Endothelial cell (in vitro differentiated cells): Measurements from ENCODE around the gene PDE6B. TPM values are rescaled to one million over a fixed set of nuclear protein-coding genes. Genes with fewer than 3 reads are reported as not detected.

Source experiments
- DNase-seq: peaks from one replicate; pipeline ENCODE4 v3.0.0; 2021; ENCODE audit warnings: low spot score
- H3K27ac Mint-ChIP-seq: one replicate; pipeline ENCODE4 v1.8.0; 2021; ENCODE audit warnings: mixed read lengths, inconsistent platforms; ENCODE audit not compliant: unreplicated experiment
- H3K27me3 Mint-ChIP-seq: one replicate; pipeline ENCODE4 v1.8.0; 2021; ENCODE audit warnings: mild to moderate bottlenecking, moderate library complexity, mixed read lengths, inconsistent platforms; ENCODE audit not compliant: unreplicated experiment
- H3K36me3 Mint-ChIP-seq: one replicate; pipeline ENCODE4 v1.8.0; 2021; ENCODE audit warnings: mild to moderate bottlenecking, low read depth, mixed read lengths, inconsistent platforms; ENCODE audit not compliant: unreplicated experiment
- H3K4me1 Mint-ChIP-seq: one replicate; pipeline ENCODE4 v1.8.0; 2021; ENCODE audit warnings: mild to moderate bottlenecking, mixed read lengths, inconsistent platforms; ENCODE audit not compliant: unreplicated experiment
- H3K4me3 Mint-ChIP-seq: one replicate; pipeline ENCODE4 v1.8.0; 2021; ENCODE audit warnings: mild to moderate bottlenecking, mixed read lengths, inconsistent platforms; ENCODE audit not compliant: unreplicated experiment
- H3K9me3 Mint-ChIP-seq: one replicate; pipeline ENCODE4 v1.8.0; 2021; ENCODE audit warnings: mixed read lengths, inconsistent platforms; ENCODE audit not compliant: unreplicated experiment
- total RNA-seq: library from RNA; stranded (reverse); fragmentation: NEBNext Ultra II Directional; extraction: Animal tissue kit (Norgen Biotek cat#: 25700); gene quantifications from one replicate; pipeline ENCODE4 v1.2.1, GENCODE V29; 2021; ENCODE audit not compliant: unreplicated experiment
- TF ChIP-seq, protein P1 (sequence below): fragments of 200-600 bp; sonication (generic); IDR thresholded peaks from one replicate; pipeline ENCODE4 v1.5.0; 2021; ENCODE audit warnings: antibody characterized with exemption; ENCODE audit not compliant: unreplicated experiment

The PDE6B gene
- total RNA-seq, 1 donor from 2014 or later: 5.1 TPM

DNA sequence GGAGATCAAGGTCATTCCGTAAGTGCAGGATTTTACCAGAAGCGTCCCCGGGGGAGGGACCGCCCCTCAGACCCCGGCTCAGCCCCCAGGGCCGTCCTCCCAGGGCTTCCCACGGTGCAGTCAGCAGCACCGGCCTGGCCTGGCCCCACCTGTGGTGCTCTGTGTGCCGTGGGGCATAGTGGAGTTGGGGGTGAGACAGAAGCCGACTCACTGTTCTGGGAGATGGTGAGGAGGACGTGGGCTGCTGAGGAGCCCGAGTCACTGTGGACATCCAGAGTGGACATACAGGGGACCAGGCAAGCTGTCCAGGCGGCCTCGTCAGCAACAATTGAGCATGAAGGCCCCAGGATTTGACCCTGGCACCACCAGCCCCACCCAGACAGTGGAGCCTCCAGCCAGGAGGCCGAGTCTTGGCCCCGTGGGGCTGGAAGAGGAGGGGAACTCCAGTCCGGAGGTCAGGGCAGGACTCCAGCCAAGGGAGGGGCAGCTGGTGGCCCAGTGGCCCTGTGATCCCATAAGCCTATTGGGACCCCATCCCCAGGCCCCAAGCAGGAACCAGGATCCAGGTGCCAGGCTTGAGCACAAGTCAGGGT is 29.6 kb downstream of the PDE6B start:
- Mint-ChIP-seq H3K9me3 (peaks cover 3% of the 10 kb centered on the region), H3K4me3 (no peak overlapping the region), H3K27me3 (peaks cover 16% of the 10 kb centered on the region), H3K4me1 (no peaks in the 10 kb centered on the region), H3K36me3 (peaks cover 12% of the 10 kb centered on the region), H3K27ac (no peak overlapping the region)
- TF ChIP-seq, protein P1, sequence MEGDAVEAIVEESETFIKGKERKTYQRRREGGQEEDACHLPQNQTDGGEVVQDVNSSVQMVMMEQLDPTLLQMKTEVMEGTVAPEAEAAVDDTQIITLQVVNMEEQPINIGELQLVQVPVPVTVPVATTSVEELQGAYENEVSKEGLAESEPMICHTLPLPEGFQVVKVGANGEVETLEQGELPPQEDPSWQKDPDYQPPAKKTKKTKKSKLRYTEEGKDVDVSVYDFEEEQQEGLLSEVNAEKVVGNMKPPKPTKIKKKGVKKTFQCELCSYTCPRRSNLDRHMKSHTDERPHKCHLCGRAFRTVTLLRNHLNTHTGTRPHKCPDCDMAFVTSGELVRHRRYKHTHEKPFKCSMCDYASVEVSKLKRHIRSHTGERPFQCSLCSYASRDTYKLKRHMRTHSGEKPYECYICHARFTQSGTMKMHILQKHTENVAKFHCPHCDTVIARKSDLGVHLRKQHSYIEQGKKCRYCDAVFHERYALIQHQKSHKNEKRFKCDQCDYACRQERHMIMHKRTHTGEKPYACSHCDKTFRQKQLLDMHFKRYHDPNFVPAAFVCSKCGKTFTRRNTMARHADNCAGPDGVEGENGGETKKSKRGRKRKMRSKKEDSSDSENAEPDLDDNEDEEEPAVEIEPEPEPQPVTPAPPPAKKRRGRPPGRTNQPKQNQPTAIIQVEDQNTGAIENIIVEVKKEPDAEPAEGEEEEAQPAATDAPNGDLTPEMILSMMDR: no peak
- DNase-seq: no peak

DNA sequence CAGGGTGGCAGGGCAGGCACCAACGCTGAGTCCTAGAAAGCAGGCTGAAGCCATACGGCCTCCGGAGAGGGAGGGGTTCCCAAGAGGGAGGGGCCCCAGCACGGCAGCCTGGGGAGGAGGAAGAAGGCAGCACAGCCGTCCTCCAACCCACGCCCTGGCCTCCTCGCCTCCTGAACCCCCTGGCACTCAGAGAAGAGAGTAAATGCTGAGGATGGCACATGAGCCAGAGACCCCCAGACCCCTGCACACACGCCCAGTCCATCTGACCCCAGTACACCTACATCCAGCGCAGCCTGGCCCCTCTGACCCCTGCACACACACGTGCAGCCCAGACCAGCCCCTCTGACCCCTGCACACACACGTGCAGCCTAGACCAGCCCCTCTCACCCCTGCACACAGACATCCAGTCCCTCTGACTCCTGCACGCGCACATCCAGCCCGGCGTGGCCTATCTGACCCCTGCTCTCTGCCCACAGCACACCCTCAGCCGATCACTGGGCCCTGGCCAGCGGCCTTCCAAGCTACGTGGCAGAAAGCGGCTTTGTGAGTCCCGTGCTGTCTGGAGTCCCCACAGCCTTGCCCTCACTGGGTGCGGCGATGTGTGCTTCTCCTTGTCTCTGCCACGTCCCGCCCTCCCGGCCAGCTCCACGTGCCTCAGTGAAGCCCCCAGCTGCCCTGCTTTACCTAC is 30.2 kb downstream of the PDE6B start:
- Mint-ChIP-seq H3K4me1 (no peaks in the 10 kb centered on the region), H3K9me3 (peaks cover 3% of the 10 kb centered on the region), H3K27ac (peak overlapping the region; percentile 72), H3K27me3 (peaks cover 17% of the 10 kb centered on the region), H3K4me3 (peak overlapping the region; percentile 70), H3K36me3 (peaks cover 16% of the 10 kb centered on the region)
- TF ChIP-seq, protein P1: no peak
- no peak for DNase-seq

DNA sequence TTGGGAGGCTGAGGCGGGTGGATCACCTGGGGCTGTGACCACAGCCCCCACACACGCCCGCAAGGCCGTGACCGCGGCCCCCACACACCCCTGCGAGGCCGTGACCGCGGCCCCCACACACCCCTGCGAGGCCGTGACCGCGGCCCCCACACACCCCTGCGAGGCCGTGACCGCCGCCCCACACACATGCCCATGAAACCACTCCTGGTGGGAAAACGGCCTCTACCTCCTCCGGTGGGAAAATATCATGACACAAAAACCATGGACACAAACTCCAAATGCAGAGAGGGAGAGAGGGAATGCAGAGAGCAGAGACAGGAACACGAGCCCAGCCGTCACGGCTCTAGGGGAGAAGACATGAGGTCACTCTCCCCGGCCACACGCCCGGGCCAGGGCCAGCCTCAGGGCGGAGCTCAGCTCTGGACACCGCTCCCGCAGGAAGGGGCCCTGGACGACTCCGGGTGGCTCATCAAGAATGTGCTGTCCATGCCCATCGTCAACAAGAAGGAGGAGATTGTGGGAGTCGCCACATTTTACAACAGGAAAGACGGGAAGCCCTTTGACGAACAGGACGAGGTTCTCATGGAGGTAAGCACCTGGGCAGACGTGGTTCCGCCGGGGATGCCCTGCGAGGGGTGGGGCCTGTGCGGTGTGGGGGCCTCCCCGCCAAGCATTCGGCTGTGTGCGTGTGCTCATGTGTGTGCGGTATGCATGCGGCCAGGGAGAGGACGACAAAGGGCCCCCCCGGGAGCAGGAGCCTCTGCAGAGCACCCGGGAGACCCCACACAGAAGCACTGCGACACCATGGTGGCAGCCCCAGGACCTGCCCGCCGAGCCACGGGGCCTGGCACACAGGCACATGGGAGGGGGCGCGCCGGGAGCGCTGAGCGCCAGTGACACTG is 31.3 kb downstream of the PDE6B start:
- peaks cover 19% of the 10 kb centered on the region for H3K27me3 Mint-ChIP-seq

DNA sequence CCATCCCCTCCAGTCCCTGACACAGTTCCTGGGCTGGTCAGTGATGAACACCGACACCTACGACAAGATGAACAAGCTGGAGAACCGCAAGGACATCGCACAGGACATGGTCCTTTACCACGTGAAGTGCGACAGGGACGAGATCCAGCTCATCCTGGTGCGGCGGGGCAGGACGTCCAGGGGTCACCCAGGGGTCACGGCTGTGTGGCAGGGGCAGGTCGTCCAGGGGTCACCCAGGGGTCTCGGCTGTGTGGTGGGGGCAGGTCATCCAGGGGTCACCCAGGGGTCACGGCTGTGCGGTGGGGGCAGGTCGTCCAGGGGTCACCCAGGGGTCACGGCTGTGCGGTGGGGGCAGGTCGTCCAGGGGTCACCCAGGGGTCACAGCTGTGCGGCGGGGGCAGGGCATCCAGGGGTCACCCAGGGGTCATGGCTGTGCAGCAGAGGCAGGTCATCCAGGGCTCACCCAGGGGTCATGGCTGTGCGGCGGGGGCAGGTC is 32.0 kb downstream of the PDE6B start:
- H3K27ac Mint-ChIP-seq: no peak overlapping the region
- DNase-seq: no peak
- H3K4me3 Mint-ChIP-seq: no peak overlapping the region

More for the DNA sequence above, 31.3 kb downstream of the PDE6B start:
- Mint-ChIP-seq H3K9me3 (peaks cover 3% of the 10 kb centered on the region), H3K27ac (no peak overlapping the region), H3K36me3 (peaks cover 21% of the 10 kb centered on the region), H3K4me1 (no peaks in the 10 kb centered on the region), H3K4me3 (no peak overlapping the region)
- DNase-seq: no peak
- TF ChIP-seq, protein P1: no peak

More for the DNA sequence above, 32.0 kb downstream of the PDE6B start:
- TF ChIP-seq, protein P1: no peak
- Mint-ChIP-seq H3K36me3 (peaks cover 21% of the 10 kb centered on the region), H3K4me1 (no peaks in the 10 kb centered on the region), H3K9me3 (peaks cover 3% of the 10 kb centered on the region), H3K27me3 (peaks cover 22% of the 10 kb centered on the region)
